ENCODE results near the gene SNRNP25. TPM values are rescaled to one million over a fixed set of nuclear protein-coding genes. Genes with fewer than 3 reads are reported as not detected.
"Not testable (repeated sequence)": the region's sequence is repeated elsewhere in the genome, so short reads cannot be mapped to it uniquely, and the experiment has no call there.

The SNRNP25 gene
- total RNA-seq, 1 donor from 2014 or later: 16.8 TPM

GRCh38 chr16:41439-42068, 12.1 kb upstream of the SNRNP25 start:
- no peak for DNase-seq (ENCODE audit: low spot score)

- no peak for DNase-seq (ENCODE audit: low spot score)
Measured at GRCh38 chr16:42069-42457, 11.6 kb upstream of the SNRNP25 start.

GRCh38 chr16:42691-43090, 10.9 kb upstream of the SNRNP25 start:
- DNase-seq (ENCODE audit: low spot score): no peak

- DNase-seq (ENCODE audit: low spot score): no peak
Measured at GRCh38 chr16:43294-43693, 10.3 kb upstream of the SNRNP25 start.

- DNase-seq (ENCODE audit: low spot score): no peak
Measured at GRCh38 chr16:44655-45054, 9.0 kb upstream of the SNRNP25 start.

GRCh38 chr16:45454-45853, 8.2 kb upstream of the SNRNP25 start:
- no peak for DNase-seq (ENCODE audit: low spot score)

GRCh38 chr16:46510-46909, 7.1 kb upstream of the SNRNP25 start:
- not testable (repeated sequence) for DNase-seq (ENCODE audit: low spot score)

- no peak for DNase-seq (ENCODE audit: low spot score)
Measured at GRCh38 chr16:47234-47633, 6.4 kb upstream of the SNRNP25 start.

- no peak for DNase-seq (ENCODE audit: low spot score)
Measured at GRCh38 chr16:50769-51591, 2.6 kb upstream of the SNRNP25 start.

- no peak for DNase-seq (ENCODE audit: low spot score)
Measured at GRCh38 chr16:54237-54581, 581 bp downstream of the SNRNP25 start.

GRCh38 chr16:55571-56136, 2.0 kb downstream of the SNRNP25 start:
- no peak for DNase-seq (ENCODE audit: low spot score)

GRCh38 chr16:56231-56927, 2.8 kb downstream of the SNRNP25 start:
- no peak for DNase-seq (ENCODE audit: low spot score)

GRCh38 chr16:57711-58110, 4.1 kb downstream of the SNRNP25 start:
- no peak for DNase-seq (ENCODE audit: low spot score)

- DNase-seq (ENCODE audit: low spot score): no peak
Measured at GRCh38 chr16:58491-59439, 5.1 kb downstream of the SNRNP25 start.

- DNase-seq (ENCODE audit: low spot score): no peak
Measured at GRCh38 chr16:59440-60059, 5.9 kb downstream of the SNRNP25 start.

- no peak for DNase-seq (ENCODE audit: low spot score)
Measured at GRCh38 chr16:60166-60565, 6.5 kb downstream of the SNRNP25 start.

GRCh38 chr16:60929-61878, 7.6 kb downstream of the SNRNP25 start:
- DNase-seq (ENCODE audit: low spot score): no peak

GRCh38 chr16:61879-62281, 8.3 kb downstream of the SNRNP25 start:
- no peak for DNase-seq (ENCODE audit: low spot score)

- DNase-seq (ENCODE audit: low spot score): no peak
Measured at GRCh38 chr16:62283-62967, 8.8 kb downstream of the SNRNP25 start.
